T47D (cell line): ENCODE results near the gene PPP1R18.

Experiments
- DNase-seq, 2 experiments: peaks; one replicate each; pipeline versions ENCODE4 v3.0.0 to v3.0.0-alpha.2; 2011 to 2012; ENCODE audit warnings: low read depth in 1 of 2, low spot score in 1 of 2
- JUND ChIP-seq: IDR thresholded peaks from 2 replicates; pipeline ENCODE4 v1.6.1; 2012; ENCODE audit warnings: low read depth
- in situ Hi-C: cut with HindIII; loops from 2 replicates; pipeline ENCODE4 v1.10.0; 2016; ENCODE audit warnings: low sequenced_read_pairs, low pct_unique_long_range_greater_than_20kb

Gene PPP1R18

GRCh38 chr6:30689022-30689865 is 2.8 kb upstream of the PPP1R18 start:
- no peak for TF ChIP-seq JUND

GRCh38 chr6:30688569-30688968 is 2.1 kb upstream of the PPP1R18 start:
- no peak for DNase-seq
- in situ Hi-C loops, result no loop called here
- TF ChIP-seq JUND, result no peak

More at GRCh38 chr6:30689022-30689865, 2.8 kb upstream of the PPP1R18 start:
- in situ Hi-C loops, result no loop called here
- no peak for DNase-seq

- DNase-seq, result peak in 1 of 2 experiments; percentile 45
- no peak for TF ChIP-seq JUND
- in situ Hi-C loops, result no loop called here
These were observed 1.4 kb upstream of the PPP1R18 start for GRCh38 chr6:30687659-30688431.

GRCh38 chr6:30686908-30687658 is 638 bp upstream of the PPP1R18 start:
- no peak for TF ChIP-seq JUND
- in situ Hi-C loops, result no loop called here
- DNase-seq, result peak; percentile 26 to 93

- no peak for TF ChIP-seq JUND
- in situ Hi-C loops, result no loop called here
- DNase-seq, result no peak
These were observed 1.1 kb downstream of the PPP1R18 start for GRCh38 chr6:30685157-30686008.

- TF ChIP-seq JUND, result no peak
- in situ Hi-C loops, result no loop called here
- DNase-seq, result no peak
These were observed 1.9 kb downstream of the PPP1R18 start for GRCh38 chr6:30684386-30685156.

- DNase-seq, result no peak
- in situ Hi-C loops, result no loop called here
- no peak for TF ChIP-seq JUND
These were observed 2.5 kb downstream of the PPP1R18 start for GRCh38 chr6:30683980-30684338.

- no peak for TF ChIP-seq JUND
- in situ Hi-C loops, result no loop called here
- DNase-seq, result no peak
These were observed 3.1 kb downstream of the PPP1R18 start for GRCh38 chr6:30683183-30683979.

- no peak for DNase-seq
- no peak for TF ChIP-seq JUND
- in situ Hi-C loops, result no loop called here
These were observed 4.0 kb downstream of the PPP1R18 start for GRCh38 chr6:30682143-30683117.

GRCh38 chr6:30681766-30682142 is 4.7 kb downstream of the PPP1R18 start:
- in situ Hi-C loops, result no loop called here
- TF ChIP-seq JUND, result no peak
- DNase-seq, result no peak
